ENCODE data around the gene NOTUM. TPM values are rescaled to one million over a fixed set of nuclear protein-coding genes. Genes with fewer than 3 reads are reported as not detected.

NOTUM gene
- total RNA-seq, 4 donors from 2014 or later = not detected

DNA sequence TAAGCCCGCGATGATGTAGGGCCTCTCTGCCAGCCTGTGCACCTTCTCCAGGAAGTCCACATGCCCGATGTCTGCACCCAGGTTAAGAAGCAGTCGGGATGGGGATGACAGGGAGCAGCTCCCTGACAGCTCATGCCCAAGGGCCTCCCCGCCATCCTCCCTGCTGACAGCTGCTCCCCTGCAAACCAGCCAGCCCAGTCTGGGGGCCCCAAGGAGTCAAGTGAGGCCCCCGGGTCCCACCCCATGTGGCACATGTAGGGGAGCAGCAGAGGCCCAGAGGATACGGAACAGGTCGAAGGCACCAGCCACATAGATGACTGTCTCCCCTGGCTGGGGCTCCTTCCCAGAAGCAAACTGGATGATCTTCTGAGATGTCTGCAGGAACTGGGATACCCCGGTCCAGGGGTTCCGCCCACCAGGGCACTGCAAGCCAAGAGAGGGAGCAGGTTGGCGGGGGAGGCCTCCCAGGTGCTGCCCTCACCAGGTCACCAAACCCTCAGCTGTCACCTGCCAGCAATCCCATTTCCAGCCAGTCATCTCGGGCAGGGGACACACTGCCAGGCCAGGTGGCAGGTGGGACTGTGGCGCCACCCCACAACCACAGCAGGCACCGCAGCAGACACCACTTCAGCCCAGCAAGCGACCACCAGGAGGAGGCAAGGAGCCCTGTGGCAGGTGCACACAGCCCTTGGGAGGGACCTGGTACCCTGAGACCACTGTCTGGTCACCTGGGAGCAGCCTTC is 54.3 kb downstream of the NOTUM start:
- TF ChIP-seq, protein P1, sequence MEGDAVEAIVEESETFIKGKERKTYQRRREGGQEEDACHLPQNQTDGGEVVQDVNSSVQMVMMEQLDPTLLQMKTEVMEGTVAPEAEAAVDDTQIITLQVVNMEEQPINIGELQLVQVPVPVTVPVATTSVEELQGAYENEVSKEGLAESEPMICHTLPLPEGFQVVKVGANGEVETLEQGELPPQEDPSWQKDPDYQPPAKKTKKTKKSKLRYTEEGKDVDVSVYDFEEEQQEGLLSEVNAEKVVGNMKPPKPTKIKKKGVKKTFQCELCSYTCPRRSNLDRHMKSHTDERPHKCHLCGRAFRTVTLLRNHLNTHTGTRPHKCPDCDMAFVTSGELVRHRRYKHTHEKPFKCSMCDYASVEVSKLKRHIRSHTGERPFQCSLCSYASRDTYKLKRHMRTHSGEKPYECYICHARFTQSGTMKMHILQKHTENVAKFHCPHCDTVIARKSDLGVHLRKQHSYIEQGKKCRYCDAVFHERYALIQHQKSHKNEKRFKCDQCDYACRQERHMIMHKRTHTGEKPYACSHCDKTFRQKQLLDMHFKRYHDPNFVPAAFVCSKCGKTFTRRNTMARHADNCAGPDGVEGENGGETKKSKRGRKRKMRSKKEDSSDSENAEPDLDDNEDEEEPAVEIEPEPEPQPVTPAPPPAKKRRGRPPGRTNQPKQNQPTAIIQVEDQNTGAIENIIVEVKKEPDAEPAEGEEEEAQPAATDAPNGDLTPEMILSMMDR (IDR thresholded peaks at IDR 0.05; ENCODE audit: low read depth) = no peak

DNA sequence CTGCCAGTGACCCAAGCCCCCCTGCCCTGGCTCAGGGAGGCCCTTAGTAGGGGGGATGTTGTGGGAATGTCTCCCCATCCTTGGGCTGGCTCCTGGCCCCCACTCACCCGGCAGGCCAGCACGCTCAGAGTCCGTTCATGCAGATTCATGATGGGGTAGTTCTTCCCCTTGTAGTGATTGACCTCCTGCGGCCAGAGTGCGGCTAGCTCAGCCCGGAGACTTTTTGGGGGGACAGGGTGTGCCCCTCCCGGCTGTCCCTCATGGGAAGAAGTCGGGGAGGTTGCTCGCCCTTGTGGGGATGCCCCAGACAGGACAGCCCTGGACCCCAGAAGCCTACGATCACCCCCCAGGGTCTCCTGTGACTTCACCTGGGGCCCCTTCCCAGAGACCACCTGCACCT is 55.0 kb downstream of the NOTUM start:
- TF ChIP-seq, protein P1 (IDR thresholded peaks at IDR 0.05; ENCODE audit: low read depth) = no peak

DNA sequence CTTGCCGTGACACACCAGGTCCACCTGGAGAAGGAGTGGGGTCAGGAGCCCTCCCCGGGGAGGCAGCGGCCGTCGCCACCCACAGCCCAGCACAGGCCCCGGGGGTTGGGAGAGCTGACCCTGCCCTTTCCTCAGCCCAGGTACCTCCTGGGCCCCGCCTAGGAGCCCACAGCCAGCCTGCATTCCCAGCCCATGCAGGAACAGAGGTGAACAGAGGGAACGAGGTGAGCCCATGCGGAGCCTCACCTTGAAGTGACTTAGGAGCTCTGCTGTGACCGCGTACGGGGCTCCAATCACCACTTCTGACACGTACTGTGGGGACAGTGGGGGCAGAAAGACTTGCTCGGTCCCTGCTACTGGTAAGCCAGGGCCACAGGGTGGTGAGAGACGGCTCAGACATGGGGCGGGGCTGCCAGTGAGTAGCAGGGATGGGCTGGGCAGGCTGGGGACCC is 55.5 kb downstream of the NOTUM start:
- TF ChIP-seq, protein P1 (IDR thresholded peaks at IDR 0.05; ENCODE audit: low read depth) = no peak

DNA sequence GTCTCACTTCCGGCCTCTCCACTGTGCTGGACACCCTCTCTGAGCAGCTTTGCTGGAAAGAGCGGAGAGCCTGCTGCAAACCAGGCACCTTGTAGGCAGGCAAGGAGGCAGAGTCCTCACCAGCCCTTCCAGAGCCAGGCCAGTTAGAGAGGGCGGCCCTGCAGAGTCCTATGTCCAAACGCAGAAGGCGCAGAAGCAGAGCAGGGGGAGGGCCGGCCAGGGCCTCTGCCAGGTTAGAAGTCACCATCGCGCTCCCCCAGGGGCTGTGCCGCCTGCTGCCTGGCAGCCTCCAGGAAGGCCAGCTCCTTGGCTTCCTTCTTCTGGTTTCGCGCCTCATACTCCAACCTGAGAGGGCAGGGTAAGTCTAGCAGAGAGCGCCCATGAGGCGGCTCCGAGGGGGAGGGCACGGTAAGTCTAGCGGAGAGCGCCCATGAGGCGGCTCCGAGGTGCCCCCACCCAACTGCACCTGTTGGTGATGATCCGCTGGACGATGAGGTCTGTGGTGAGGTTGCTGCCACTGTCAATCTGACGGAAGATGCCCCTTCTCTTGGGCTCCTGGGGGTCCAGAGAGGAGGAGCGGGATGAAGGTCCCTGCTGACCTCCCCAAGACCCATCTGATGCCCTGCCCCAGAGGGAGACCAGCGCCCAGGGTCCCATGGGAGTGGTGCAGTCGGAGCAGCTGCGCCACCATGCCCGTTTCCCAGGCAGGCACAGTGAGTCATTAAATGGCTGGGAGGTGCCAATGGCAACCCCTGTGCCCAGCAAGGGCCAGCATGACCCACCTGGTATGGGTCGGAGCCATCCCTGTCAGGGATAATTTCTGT is 56.2 kb downstream of the NOTUM start:
- TF ChIP-seq, protein P1 (IDR thresholded peaks at IDR 0.05; ENCODE audit: low read depth) = no peak

DNA sequence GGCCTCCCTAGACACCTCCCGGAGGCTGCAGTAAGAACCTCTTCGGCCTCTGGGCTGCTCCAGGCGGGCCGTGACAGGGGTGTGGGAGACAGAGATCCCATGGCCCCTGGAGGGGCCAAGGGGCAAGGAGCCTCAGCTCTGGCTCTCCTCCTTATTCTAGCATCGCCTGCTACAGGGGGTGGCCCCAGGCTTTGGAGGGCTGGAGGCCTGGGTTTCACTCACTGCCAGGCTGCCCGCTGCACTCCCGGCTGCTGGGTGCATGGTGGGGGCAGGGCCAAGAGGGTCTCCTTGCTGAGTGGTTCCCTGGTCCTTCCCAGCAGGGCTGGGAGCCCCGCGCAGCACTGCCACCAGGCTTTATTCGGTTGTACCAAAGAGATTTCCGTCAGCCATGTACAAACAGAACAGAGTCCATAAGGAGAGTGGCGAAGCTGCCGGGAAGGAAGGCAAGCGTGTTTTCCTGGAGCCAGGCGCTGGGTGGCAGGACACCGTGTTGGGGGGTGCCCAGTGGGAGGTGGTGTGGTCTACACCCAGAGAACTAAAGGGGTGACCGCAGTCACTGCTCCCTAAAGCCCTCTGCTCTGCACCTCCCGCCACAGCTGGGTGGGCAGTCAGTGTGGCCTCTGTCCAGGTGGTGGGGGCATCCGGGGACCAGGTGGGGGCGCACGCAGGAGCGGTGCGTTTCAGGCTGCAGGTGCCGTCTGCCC is 56.9 kb downstream of the NOTUM start:
- TF ChIP-seq, protein P1 (IDR thresholded peaks at IDR 0.05; ENCODE audit: low read depth) = no peak

DNA sequence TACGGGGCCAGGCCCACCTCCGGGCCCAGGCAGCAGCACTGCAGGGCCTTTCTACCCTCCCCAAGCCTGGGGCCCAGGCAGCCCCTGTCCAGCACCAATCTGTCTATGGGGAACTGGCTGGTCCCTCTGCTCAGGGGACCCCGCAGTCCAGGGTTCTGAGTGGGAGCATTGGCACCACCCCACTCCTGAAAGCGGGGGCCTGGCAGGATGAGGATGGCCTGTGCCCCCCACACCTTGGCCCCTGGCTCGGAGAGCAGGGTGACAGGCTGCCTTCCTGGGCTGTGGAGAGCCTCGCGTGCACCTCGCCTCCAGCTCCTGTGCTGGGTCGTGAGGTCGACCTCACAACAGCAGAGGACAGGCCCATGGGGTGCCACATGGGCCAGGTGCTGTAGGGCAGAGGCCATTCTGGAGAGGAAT is 57.6 kb downstream of the NOTUM start:
- TF ChIP-seq, protein P1 (IDR thresholded peaks at IDR 0.05; ENCODE audit: low read depth) = no peak
